Loucy (cell line): Measurements from ENCODE around the gene CEP112.
"Not testable (repeated sequence)": the region's sequence is repeated elsewhere in the genome, so short reads cannot be mapped to it uniquely, and the experiment has no call there.

Experiments
- H2AFZ ChIP-seq: fragments of 200-600 bp; sonication (generic); 2 replicates; pipeline ENCODE4 v1.6.0; 2016; ENCODE audit warnings: antibody characterized with exemption, mild to moderate bottlenecking, low read length, moderate library complexity
- H3F3A ChIP-seq: fragments of 200-600 bp; 2 replicates; pipeline ENCODE4 v1.6.0; 2016; ENCODE audit warnings: antibody characterized with exemption, low read depth, mild to moderate bottlenecking
- H3K27me3 ChIP-seq: fragments of 200-600 bp; sonication (generic); 2 replicates; pipeline ENCODE4 v1.6.1; 2014; ENCODE audit warnings: low read length, mild to moderate bottlenecking; ENCODE audit not compliant: insufficient read depth, poor library complexity, severe bottlenecking
- H3K36me3 ChIP-seq: fragments of 200-600 bp; sonication (generic); 2 replicates; pipeline ENCODE4 v1.6.1; 2016; ENCODE audit warnings: low read length; ENCODE audit not compliant: insufficient read depth
- H3K4me1 ChIP-seq: fragments of 200-600 bp; sonication (generic); 2 replicates; pipeline ENCODE4 v1.5.1; 2014; ENCODE audit warnings: low read length, mild to moderate bottlenecking; ENCODE audit not compliant: insufficient read depth, poor library complexity, severe bottlenecking
- H3K4me2 ChIP-seq: fragments of 200-600 bp; sonication (generic); 2 replicates; pipeline ENCODE4 v1.6.0; 2014; ENCODE audit warnings: antibody characterized with exemption, low read length, low read depth, mild to moderate bottlenecking; ENCODE audit not compliant: poor library complexity, severe bottlenecking
- H3K4me3 ChIP-seq: fragments of 200-600 bp; sonication (generic); 2 replicates; pipeline ENCODE4 v1.5.1; 2014; ENCODE audit warnings: low read length, mild to moderate bottlenecking, mixed read lengths; ENCODE audit not compliant: poor library complexity, severe bottlenecking
- H3K79me2 ChIP-seq: fragments of 200-600 bp; sonication (generic); 2 replicates; pipeline ENCODE4 v1.6.1; 2014; ENCODE audit warnings: low read length; ENCODE audit not compliant: insufficient read depth
- H3K9ac ChIP-seq: fragments of 200-600 bp; sonication (generic); 2 replicates; pipeline ENCODE4 v1.6.0; 2014; ENCODE audit warnings: mild to moderate bottlenecking, low read depth, low read length, moderate library complexity; ENCODE audit not compliant: poor library complexity, severe bottlenecking
- H3K9me2 ChIP-seq: fragments of 200-600 bp; sonication (generic); replicated peaks from 2 replicates; pipeline ENCODE4 v1.6.1; 2016; ENCODE audit warnings: low read depth, low read length, mixed read lengths
- H3K9me3 ChIP-seq: fragments of 200-600 bp; sonication (generic); 2 replicates; pipeline ENCODE4 v1.6.1; 2014; ENCODE audit warnings: mild to moderate bottlenecking, antibody characterized with exemption, low read length, low read depth; ENCODE audit not compliant: insufficient read depth
- H4K20me1 ChIP-seq: fragments of 200-600 bp; sonication (generic); 2 replicates; pipeline ENCODE4 v1.6.0; 2014; ENCODE audit warnings: antibody characterized with exemption, low read length, mild to moderate bottlenecking; ENCODE audit not compliant: insufficient read depth, poor library complexity, severe bottlenecking
- EZH2phosphoT487 ChIP-seq: fragments of 200-600 bp; IDR thresholded peaks from 2 replicates; pipeline ENCODE4 v1.6.1; 2018; ENCODE audit warnings: antibody characterized with exemption, mild to moderate bottlenecking, moderate library complexity, borderline replicate concordance
- TF ChIP-seq, protein P1 (sequence below): fragments of 200-600 bp; sonication (generic); conservative IDR thresholded peaks from 2 replicates; pipeline ENCODE4 v1.5.1; 2014; ENCODE audit warnings: mild to moderate bottlenecking, antibody characterized with exemption, low read length

Gene CEP112

GRCh38 chr17:65739034-65739433 lies 452.9 kb downstream of the CEP112 start:
- Histone ChIP-seq H3K27me3 (no peaks in the 10 kb centered on the region), H4K20me1 (no peaks in the 10 kb centered on the region), H3F3A (no peaks in the 10 kb centered on the region), H3K4me2 (no peak overlapping the region), H3K9me3 (no peaks in the 10 kb centered on the region), H3K79me2 (no peaks in the 10 kb centered on the region), H3K4me3 (no peak overlapping the region), H2AFZ (no peak overlapping the region), H3K9me2 (no peaks in the 10 kb centered on the region), H3K4me1 (no peaks in the 10 kb centered on the region), H3K36me3 (no peaks in the 10 kb centered on the region), H3K9ac (no peak overlapping the region)
- TF ChIP-seq, protein P1, sequence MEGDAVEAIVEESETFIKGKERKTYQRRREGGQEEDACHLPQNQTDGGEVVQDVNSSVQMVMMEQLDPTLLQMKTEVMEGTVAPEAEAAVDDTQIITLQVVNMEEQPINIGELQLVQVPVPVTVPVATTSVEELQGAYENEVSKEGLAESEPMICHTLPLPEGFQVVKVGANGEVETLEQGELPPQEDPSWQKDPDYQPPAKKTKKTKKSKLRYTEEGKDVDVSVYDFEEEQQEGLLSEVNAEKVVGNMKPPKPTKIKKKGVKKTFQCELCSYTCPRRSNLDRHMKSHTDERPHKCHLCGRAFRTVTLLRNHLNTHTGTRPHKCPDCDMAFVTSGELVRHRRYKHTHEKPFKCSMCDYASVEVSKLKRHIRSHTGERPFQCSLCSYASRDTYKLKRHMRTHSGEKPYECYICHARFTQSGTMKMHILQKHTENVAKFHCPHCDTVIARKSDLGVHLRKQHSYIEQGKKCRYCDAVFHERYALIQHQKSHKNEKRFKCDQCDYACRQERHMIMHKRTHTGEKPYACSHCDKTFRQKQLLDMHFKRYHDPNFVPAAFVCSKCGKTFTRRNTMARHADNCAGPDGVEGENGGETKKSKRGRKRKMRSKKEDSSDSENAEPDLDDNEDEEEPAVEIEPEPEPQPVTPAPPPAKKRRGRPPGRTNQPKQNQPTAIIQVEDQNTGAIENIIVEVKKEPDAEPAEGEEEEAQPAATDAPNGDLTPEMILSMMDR = no peak
- TF ChIP-seq EZH2phosphoT487 = no peak

GRCh38 chr17:65737451-65737850 lies 454.5 kb downstream of the CEP112 start:
- Histone ChIP-seq H3K4me3 (no peak overlapping the region), H3K4me1 (no peaks in the 10 kb centered on the region), H3K79me2 (no peaks in the 10 kb centered on the region), H3K9ac (no peak overlapping the region), H3K36me3 (no peaks in the 10 kb centered on the region), H4K20me1 (no peaks in the 10 kb centered on the region), H3K9me2 (no peaks in the 10 kb centered on the region), H3K27me3 (no peaks in the 10 kb centered on the region), H3F3A (no peaks in the 10 kb centered on the region), H3K9me3 (no peaks in the 10 kb centered on the region), H3K4me2 (no peak overlapping the region), H2AFZ (no peak overlapping the region)
- no peak for TF ChIP-seq EZH2phosphoT487
- TF ChIP-seq, protein P1 = no peak

GRCh38 chr17:65733314-65733713 lies 458.6 kb downstream of the CEP112 start:
- no peaks in the 10 kb centered on the region for H3F3A ChIP-seq

GRCh38 chr17:65732667-65733066 lies 459.3 kb downstream of the CEP112 start:
- H3K4me1 ChIP-seq, H3K4me3 ChIP-seq, H3K27me3 ChIP-seq, H3K4me2 ChIP-seq, H3K36me3 ChIP-seq, H3K9ac ChIP-seq, H4K20me1 ChIP-seq, H3F3A ChIP-seq, H3K79me2 ChIP-seq, H3K9me3 ChIP-seq, H2AFZ ChIP-seq, H3K9me2 ChIP-seq: not testable (repeated sequence)

More at GRCh38 chr17:65733314-65733713, 458.6 kb downstream of the CEP112 start:
- no peak overlapping the region for H3K4me3 ChIP-seq
- no peaks in the 10 kb centered on the region for H3K79me2 ChIP-seq
- H3K4me1 ChIP-seq = no peaks in the 10 kb centered on the region
- no peak overlapping the region for H3K9ac ChIP-seq
- no peaks in the 10 kb centered on the region for H3K27me3 ChIP-seq
- no peaks in the 10 kb centered on the region for H3K9me2 ChIP-seq
- H2AFZ ChIP-seq = no peak overlapping the region
- TF ChIP-seq EZH2phosphoT487 = no peak
- TF ChIP-seq, protein P1 = no peak
- no peaks in the 10 kb centered on the region for H3K36me3 ChIP-seq
- no peaks in the 10 kb centered on the region for H4K20me1 ChIP-seq
- no peak overlapping the region for H3K4me2 ChIP-seq
- H3K9me3 ChIP-seq = no peaks in the 10 kb centered on the region
